NB4 (cell line): ENCODE results near the gene LDB3.

Source experiments
- CTCF ChIP-seq: IDR thresholded peaks from one replicate; pipeline ENCODE4 v1.5.1; 2012; ENCODE audit warnings: low read depth, low read length
- MYC ChIP-seq: IDR thresholded peaks from 2 replicates; pipeline ENCODE4 v1.6.1; 2011; ENCODE audit warnings: low read depth, low read length
- POLR2A ChIP-seq: IDR thresholded peaks from 2 replicates; pipeline ENCODE4 v1.6.1; 2011; ENCODE audit warnings: mild to moderate bottlenecking; ENCODE audit not compliant: insufficient read length; ENCODE audit errors: extremely low read depth

- TF ChIP-seq CTCF (no peak), POLR2A (no peak), MYC (no peak)
These were observed 64.5 kb downstream of the LDB3 start for GRCh38 chr10:86732771-86733170.
